ENCODE results near the gene PABPN1L. TPM values are rescaled to one million over a fixed set of nuclear protein-coding genes. Genes with fewer than 3 reads are reported as not detected.

Gene PABPN1L
- total and polyA plus RNA-seq, 9 donors: 0.25 TPM; not detected in 8

- peak; percentile 41 to 67 (median 65) for DNase-seq
- no peak for TF ChIP-seq EP300 (IDR thresholded peaks at IDR 0.05)
- no peak for TF ChIP-seq POLR2A (IDR thresholded peaks at IDR 0.05)
- TF ChIP-seq, protein P1, sequence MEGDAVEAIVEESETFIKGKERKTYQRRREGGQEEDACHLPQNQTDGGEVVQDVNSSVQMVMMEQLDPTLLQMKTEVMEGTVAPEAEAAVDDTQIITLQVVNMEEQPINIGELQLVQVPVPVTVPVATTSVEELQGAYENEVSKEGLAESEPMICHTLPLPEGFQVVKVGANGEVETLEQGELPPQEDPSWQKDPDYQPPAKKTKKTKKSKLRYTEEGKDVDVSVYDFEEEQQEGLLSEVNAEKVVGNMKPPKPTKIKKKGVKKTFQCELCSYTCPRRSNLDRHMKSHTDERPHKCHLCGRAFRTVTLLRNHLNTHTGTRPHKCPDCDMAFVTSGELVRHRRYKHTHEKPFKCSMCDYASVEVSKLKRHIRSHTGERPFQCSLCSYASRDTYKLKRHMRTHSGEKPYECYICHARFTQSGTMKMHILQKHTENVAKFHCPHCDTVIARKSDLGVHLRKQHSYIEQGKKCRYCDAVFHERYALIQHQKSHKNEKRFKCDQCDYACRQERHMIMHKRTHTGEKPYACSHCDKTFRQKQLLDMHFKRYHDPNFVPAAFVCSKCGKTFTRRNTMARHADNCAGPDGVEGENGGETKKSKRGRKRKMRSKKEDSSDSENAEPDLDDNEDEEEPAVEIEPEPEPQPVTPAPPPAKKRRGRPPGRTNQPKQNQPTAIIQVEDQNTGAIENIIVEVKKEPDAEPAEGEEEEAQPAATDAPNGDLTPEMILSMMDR (IDR thresholded peaks at IDR 0.05): no peak
- Histone ChIP-seq H3K27me3 (no peaks in the 10 kb centered on the region), H3K4me1 (ENCODE audit: insufficient read depth) (peaks cover 5% of the 10 kb centered on the region), H3K27ac (peak overlapping the region; percentile 10 to 37), H3K4me3 (peak overlapping the region; percentile 75), H3K9me3 (no peaks in the 10 kb centered on the region), H3K36me3 (no peaks in the 10 kb centered on the region)
- intact Hi-C loops (cut with DNase I): loop anchor here in 3 of 4 donors (2.0 to 5.0 kb wide), 3 partner anchors 39 to 44 kb away; partner anchors contain the start of gene APRT (in 1 of the 3)
- WGBS, 3 donors: 7 to 13% (median 13%) methylated on average over 24 to 53 of the region's 53 CpGs
Observed at GRCh38 chr16:88856122-88856827, 10.2 kb downstream of the PABPN1L start.

DNA sequence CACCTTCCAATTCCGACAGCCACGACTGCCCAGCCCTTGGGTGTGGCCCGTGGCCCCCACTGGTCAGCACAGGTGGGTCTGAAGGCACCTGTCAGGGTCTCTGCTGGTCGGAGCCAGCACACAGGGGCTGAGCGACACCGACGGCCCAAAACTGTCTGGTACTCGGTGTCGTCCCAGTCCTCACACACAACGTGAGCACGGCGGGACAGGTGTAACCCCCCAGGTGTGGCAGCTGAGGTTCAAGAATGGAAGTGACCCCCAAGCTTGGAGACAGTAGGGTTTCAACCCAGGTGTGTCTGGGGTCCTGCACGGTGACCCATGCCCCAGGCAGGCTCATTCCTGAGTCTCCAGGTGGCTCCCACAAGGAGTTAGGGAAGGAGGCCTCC lies 10.7 kb downstream of the PABPN1L start:
- peak overlapping the region; percentile 75 for H3K4me3 ChIP-seq
- H3K9me3 ChIP-seq: no peaks in the 10 kb centered on the region
- peak overlapping the region in 1 of 2 donors; percentile 10 for H3K27ac ChIP-seq
- DNase-seq: peak in 3 of 5 donors; percentile 45 to 52 (median 46)
- intact Hi-C loops (cut with DNase I): loop anchor here in 3 of 4 donors (2.0 to 5.0 kb wide), 3 partner anchors 38 to 43 kb away; partner anchors contain the start of gene APRT (in 1 of the 3)
- TF ChIP-seq EP300 (IDR thresholded peaks at IDR 0.05) (no peak), POLR2A (IDR thresholded peaks at IDR 0.05) (no peak)
- TF ChIP-seq, protein P1 (IDR thresholded peaks at IDR 0.05): no peak
- H3K4me1 ChIP-seq (ENCODE audit: insufficient read depth): peaks cover 5% of the 10 kb centered on the region
- no peaks in the 10 kb centered on the region for H3K27me3 ChIP-seq
- H3K36me3 ChIP-seq: no peaks in the 10 kb centered on the region
- WGBS, 3 donors: 72 to 82% (median 79%) methylated on average over 13 of the region's 13 CpGs

GRCh38 chr16:88855176-88855575 lies 11.3 kb downstream of the PABPN1L start:
- H3K4me3 ChIP-seq: no peak overlapping the region
- no peak for DNase-seq
- no peaks in the 10 kb centered on the region for H3K9me3 ChIP-seq
- peaks cover 5% of the 10 kb centered on the region for H3K4me1 ChIP-seq (ENCODE audit: insufficient read depth)
- intact Hi-C loops (cut with DNase I): loop anchor here in 2 of 4 donors (5.0 kb wide), 2 partner anchors 38 to 43 kb away; partner anchors contain the start of gene APRT (in 1 of the 2)
- TF ChIP-seq POLR2A (IDR thresholded peaks at IDR 0.05): no peak
- TF ChIP-seq, protein P1 (IDR thresholded peaks at IDR 0.05): no peak
- no peak for TF ChIP-seq EP300 (IDR thresholded peaks at IDR 0.05)
- H3K27me3 ChIP-seq: no peaks in the 10 kb centered on the region
- 88 to 90% (median 89%) methylated on average over 8 of the region's 8 CpGs for WGBS, 3 donors
- H3K27ac ChIP-seq: no peak overlapping the region
- H3K36me3 ChIP-seq: no peaks in the 10 kb centered on the region

GRCh38 chr16:88854306-88855111 lies 12.0 kb downstream of the PABPN1L start:
- Histone ChIP-seq H3K4me3 (no peak overlapping the region), H3K27me3 (no peaks in the 10 kb centered on the region), H3K9me3 (no peaks in the 10 kb centered on the region), H3K27ac (no peak overlapping the region), H3K36me3 (no peaks in the 10 kb centered on the region), H3K4me1 (ENCODE audit: insufficient read depth) (peaks cover 5% of the 10 kb centered on the region)
- WGBS, 3 donors: 70 to 79% (median 74%) methylated on average over 19 to 20 of the region's 20 CpGs
- peak in 1 of 5 donors; percentile 34 for DNase-seq
- intact Hi-C loops (cut with DNase I): loop anchor here in 2 of 4 donors (5.0 kb wide), 2 partner anchors 37 to 42 kb away; partner anchors contain the start of gene APRT (in 1 of the 2)
- TF ChIP-seq EP300 (IDR thresholded peaks at IDR 0.05) (no peak), POLR2A (IDR thresholded peaks at IDR 0.05) (no peak)
- TF ChIP-seq, protein P1 (IDR thresholded peaks at IDR 0.05): no peak

Data from ovary (tissue), 9 donors.